Gastroesophageal sphincter (tissue), 4 donors: Measurements from ENCODE around the gene USP24. TPM values are rescaled to one million over a fixed set of nuclear protein-coding genes. Genes with fewer than 3 reads are reported as not detected.

Source experiments
- ATAC-seq: fragments of 150-250 bp; one replicate; pipeline ENCODE4 v1.9.1; 2016; ENCODE audit warnings: mild to moderate bottlenecking, moderate library complexity
- H3K27ac ChIP-seq, 4 donors: fragments of 200-600 bp; sonication (generic) in 3 of 4; 1 replicate in 3 of 4; 2 replicates in 1 of 4; pipeline ENCODE4 v1.5.1; 2016 to 2019
- H3K27me3 ChIP-seq: fragments of 200-600 bp; sonication (generic); one replicate; pipeline ENCODE4 v1.5.1; 2019
- H3K36me3 ChIP-seq, 2 donors: fragments of 200-600 bp; sonication (generic); one replicate each; pipeline ENCODE4 v1.5.1; 2019; ENCODE audit warnings: control low read depth in 1 of 2
- H3K4me1 ChIP-seq, 3 donors: fragments of 200-600 bp; sonication (generic); 1 replicate in 2 of 3; 2 replicates in 1 of 3; pipeline ENCODE4 v1.5.1; 2016 to 2019; ENCODE audit warnings: control low read depth in 2 of 3
- H3K4me3 ChIP-seq, 2 donors: fragments of 200-600 bp; sonication (generic); one replicate each; pipeline ENCODE4 v1.5.1; 2019; ENCODE audit warnings: mild to moderate bottlenecking in 1 of 2, moderate library complexity in 1 of 2
- H3K9me3 ChIP-seq, 3 donors: fragments of 200-600 bp; sonication (generic); one replicate each; pipeline ENCODE4 v1.5.1; 2017 to 2019; ENCODE audit warnings: control low read depth in 2 of 3
- CTCF ChIP-seq, 4 experiments: fragments of 200-600 bp in 2 of 4; fragments of 450-650 bp in 2 of 4; sonication (generic) in 1 of 4; IDR thresholded peaks; one replicate each; pipeline ENCODE4 v1.5.1; 2017 to 2019; ENCODE audit warnings: antibody characterized with exemption in 4 of 4, mild to moderate bottlenecking in 2 of 4, moderate library complexity in 2 of 4
- EP300 ChIP-seq: sonication (generic); formaldehyde crosslinking; IDR thresholded peaks from one replicate; pipeline ENCODE4 v1.6.1; 2017; ENCODE audit warnings: antibody characterized with exemption, mild to moderate bottlenecking
- POLR2A ChIP-seq, 2 donors: fragments of 450-650 bp; IDR thresholded peaks; one replicate each; pipeline ENCODE4 v1.6.1; 2017; ENCODE audit warnings: antibody characterized with exemption in 2 of 2, mild to moderate bottlenecking in 2 of 2, moderate library complexity in 1 of 2
- POLR2AphosphoS5 ChIP-seq: sonication (generic); formaldehyde crosslinking; IDR thresholded peaks from one replicate; pipeline ENCODE4 v1.6.1; 2017; ENCODE audit warnings: antibody characterized with exemption
- WGBS, 2 donors: methylation state at CpG; one replicate each; pipeline ENCODE4 v1.1.5; 2018; ENCODE audit warnings: low coverage in 1 of 2; 5-methylcytosine and 5-hydroxymethylcytosine counted together
- total RNA-seq, 4 donors: library from RNA; depleted of rRNA; stranded (reverse); fragments of >200 nt; gene quantifications; one replicate each; pipeline ENCODE4 v1.1.0, GENCODE V29; 2016

Gene USP24
- total RNA-seq, 4 donors from 2014 or later: 36.8 to 54.8 (median 45.5) TPM

GRCh38 chr1:55170426-55170825 is 44.7 kb downstream of the USP24 start:
- H3K9me3 ChIP-seq: no peaks in the 10 kb centered on the region
- TF ChIP-seq CTCF (IDR thresholded peaks at IDR 0.05) (no peak), EP300 (no peak), POLR2AphosphoS5 (no peak), POLR2A (IDR thresholded peaks at IDR 0.05) (no peak)
- no peak for ATAC-seq
- H3K4me3 ChIP-seq: no peak overlapping the region
- H3K4me1 ChIP-seq: peaks cover 0 to 45% (median 5%) of the 10 kb centered on the region in 3 donors
- no peak overlapping the region for H3K27ac ChIP-seq
- 9 to 47% methylated on average over 1 of the region's 1 CpG for WGBS, 2 donors
- H3K36me3 ChIP-seq: peaks cover 0 to 36% of the 10 kb centered on the region in 2 donors
- H3K27me3 ChIP-seq: no peaks in the 10 kb centered on the region

DNA sequence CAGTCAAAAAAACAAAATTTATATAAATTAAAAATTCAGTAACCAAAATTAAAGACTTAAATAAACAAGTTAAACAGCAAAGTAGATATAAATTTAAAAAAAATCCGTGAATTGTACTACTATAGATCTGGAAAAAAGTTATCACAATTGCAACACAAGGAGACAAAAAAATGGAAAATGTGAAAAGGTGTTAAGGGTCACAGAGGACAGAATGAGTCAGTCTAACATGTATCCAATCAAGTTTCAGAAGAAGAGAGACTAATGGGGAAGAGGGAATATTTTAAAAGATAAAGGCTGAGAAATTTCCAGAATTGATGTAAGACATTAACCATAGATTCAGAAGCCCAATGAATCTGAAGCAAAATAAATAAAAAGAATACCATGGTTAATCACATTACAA is 46.0 kb downstream of the USP24 start:
- Histone ChIP-seq H3K36me3 (peaks cover 0 to 49% of the 10 kb centered on the region in 2 donors), H3K9me3 (no peaks in the 10 kb centered on the region), H3K4me3 (no peak overlapping the region), H3K4me1 (peaks cover 0 to 45% (median 5%) of the 10 kb centered on the region in 3 donors), H3K27me3 (no peaks in the 10 kb centered on the region), H3K27ac (no peak overlapping the region)
- 75 to 100% methylated on average over 1 of the region's 1 CpG for WGBS, 2 donors
- no peak for ATAC-seq
- TF ChIP-seq EP300 (no peak), POLR2A (IDR thresholded peaks at IDR 0.05) (no peak), POLR2AphosphoS5 (no peak), CTCF (IDR thresholded peaks at IDR 0.05) (no peak)

GRCh38 chr1:55168353-55168752 is 46.8 kb downstream of the USP24 start:
- Histone ChIP-seq H3K9me3 (no peaks in the 10 kb centered on the region), H3K4me1 (peaks cover 0 to 38% (median 5%) of the 10 kb centered on the region in 3 donors), H3K27me3 (no peaks in the 10 kb centered on the region), H3K27ac (no peak overlapping the region), H3K36me3 (peaks cover 0 to 56% of the 10 kb centered on the region in 2 donors), H3K4me3 (no peak overlapping the region)
- TF ChIP-seq EP300: no peak
- no peak for TF ChIP-seq CTCF (IDR thresholded peaks at IDR 0.05)
- TF ChIP-seq POLR2AphosphoS5: no peak
- TF ChIP-seq POLR2A (IDR thresholded peaks at IDR 0.05): no peak
- WGBS, 2 donors: 74 to 84% methylated on average over 4 of the region's 4 CpGs
- no peak for ATAC-seq

- H3K9me3 ChIP-seq: no peaks in the 10 kb centered on the region
- ATAC-seq: no peak
- WGBS, 2 donors: 25 to 35% methylated on average over 6 of the region's 6 CpGs
- H3K4me1 ChIP-seq: peaks cover 0 to 32% (median 3%) of the 10 kb centered on the region in 3 donors
- TF ChIP-seq POLR2AphosphoS5: no peak
- no peak for TF ChIP-seq POLR2A (IDR thresholded peaks at IDR 0.05)
- TF ChIP-seq CTCF (IDR thresholded peaks at IDR 0.05): no peak
- TF ChIP-seq EP300: no peak
- H3K36me3 ChIP-seq: peaks cover 0 to 56% of the 10 kb centered on the region in 2 donors
- H3K4me3 ChIP-seq: no peak overlapping the region
- no peaks in the 10 kb centered on the region for H3K27me3 ChIP-seq
- H3K27ac ChIP-seq: peak overlapping the region in 2 of 4 donors; percentile 9 to 38
Measured at GRCh38 chr1:55167224-55167871, 47.8 kb downstream of the USP24 start.

GRCh38 chr1:55164906-55165305 is 50.3 kb downstream of the USP24 start:
- no peaks in the 10 kb centered on the region for H3K27me3 ChIP-seq
- no peaks in the 10 kb centered on the region for H3K9me3 ChIP-seq
- no peak for ATAC-seq
- H3K36me3 ChIP-seq: peaks cover 0 to 54% of the 10 kb centered on the region in 2 donors
- peaks cover 0 to 19% (median 3%) of the 10 kb centered on the region in 3 donors for H3K4me1 ChIP-seq
- H3K4me3 ChIP-seq: no peak overlapping the region
- H3K27ac ChIP-seq: no peak overlapping the region
- TF ChIP-seq CTCF (IDR thresholded peaks at IDR 0.05) (no peak), POLR2A (IDR thresholded peaks at IDR 0.05) (no peak), EP300 (no peak), POLR2AphosphoS5 (no peak)
- 95 to 96% methylated on average over 2 of the region's 2 CpGs for WGBS, 2 donors
